Measurements from ENCODE around the gene ATG14.
A peak's percentile ranks its signal among the peaks of the same experiment; 100 is the strongest.
"Not testable (repeated sequence)": the region's sequence is repeated elsewhere in the genome, so short reads cannot be mapped to it uniquely, and the experiment has no call there.

Gene ATG14

GRCh38 chr14:55436519-55436918, 24.9 kb upstream of the ATG14 start:
- no peak for DNase-seq
- in situ Hi-C loops (cut with HindIII; ENCODE audit: low pct_ligation_motif_present, low pct_unique_long_range_greater_than_20kb, low sequenced_read_pairs) = no loop called here

DNA sequence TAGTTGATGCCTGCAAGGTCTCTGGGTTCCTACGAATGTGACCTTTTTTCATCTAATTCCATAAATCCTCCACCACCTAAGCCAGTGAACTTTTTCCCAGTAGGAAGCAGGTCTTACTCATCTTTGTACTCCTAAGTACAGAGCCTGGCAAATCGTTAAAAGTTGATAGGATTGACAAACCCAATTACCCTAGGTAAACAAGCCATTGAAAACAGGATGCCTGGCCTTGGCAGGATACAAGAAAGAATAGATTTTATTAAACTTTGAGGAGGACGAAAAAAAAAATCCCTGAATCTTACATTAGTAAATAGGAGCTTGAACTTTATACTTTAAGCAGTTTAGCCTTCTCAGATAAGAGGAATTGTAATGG, 23.2 kb upstream of the ATG14 start:
- in situ Hi-C loops (cut with HindIII; ENCODE audit: low pct_ligation_motif_present, low pct_unique_long_range_greater_than_20kb, low sequenced_read_pairs) = no loop called here
- no peak for DNase-seq

- in situ Hi-C loops (cut with HindIII; ENCODE audit: low pct_ligation_motif_present, low pct_unique_long_range_greater_than_20kb, low sequenced_read_pairs) = no loop called here
Measured at GRCh38 chr14:55433880-55434804, 22.5 kb upstream of the ATG14 start.

GRCh38 chr14:55432628-55433027, 21.0 kb upstream of the ATG14 start:
- in situ Hi-C loops (cut with HindIII; ENCODE audit: low pct_ligation_motif_present, low pct_unique_long_range_greater_than_20kb, low sequenced_read_pairs) = no loop called here
- no peak for DNase-seq

More at GRCh38 chr14:55433880-55434804, 22.5 kb upstream of the ATG14 start:
- DNase-seq = no peak

DNA sequence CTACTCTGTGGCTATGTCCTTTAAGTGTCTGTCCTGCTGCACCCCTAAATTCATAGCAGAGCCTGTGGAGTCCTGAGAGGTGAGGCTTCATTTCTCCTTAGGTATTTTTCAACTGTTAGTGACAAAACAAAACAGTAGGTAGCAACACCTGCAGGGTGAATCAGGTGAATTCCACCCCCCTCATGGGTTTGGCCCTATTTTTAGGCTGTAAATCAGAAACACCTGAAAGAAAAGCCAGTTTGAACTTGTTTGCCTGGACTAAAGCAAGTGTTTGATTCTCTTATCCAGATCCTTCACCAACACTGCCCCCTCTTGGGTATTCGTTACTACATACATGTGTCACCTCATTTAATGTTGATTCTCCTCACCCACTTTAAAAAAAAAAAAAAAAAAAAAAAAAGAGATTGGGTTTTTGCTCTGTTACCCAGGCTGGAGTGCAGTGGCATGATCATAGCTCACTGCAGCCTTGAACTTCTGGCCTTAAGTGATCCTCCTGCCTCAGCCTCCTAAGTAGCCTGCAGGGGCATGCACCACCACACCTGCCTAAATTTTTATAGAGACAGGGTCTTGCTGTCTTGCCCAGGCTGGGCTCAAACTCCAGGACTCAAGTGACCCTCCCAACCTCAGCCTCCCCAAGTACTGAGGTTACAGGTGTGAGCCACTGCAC, 18.5 kb upstream of the ATG14 start:
- peak; percentile 63 for DNase-seq
- in situ Hi-C loops (cut with HindIII; ENCODE audit: low pct_ligation_motif_present, low pct_unique_long_range_greater_than_20kb, low sequenced_read_pairs) = no loop called here

DNA sequence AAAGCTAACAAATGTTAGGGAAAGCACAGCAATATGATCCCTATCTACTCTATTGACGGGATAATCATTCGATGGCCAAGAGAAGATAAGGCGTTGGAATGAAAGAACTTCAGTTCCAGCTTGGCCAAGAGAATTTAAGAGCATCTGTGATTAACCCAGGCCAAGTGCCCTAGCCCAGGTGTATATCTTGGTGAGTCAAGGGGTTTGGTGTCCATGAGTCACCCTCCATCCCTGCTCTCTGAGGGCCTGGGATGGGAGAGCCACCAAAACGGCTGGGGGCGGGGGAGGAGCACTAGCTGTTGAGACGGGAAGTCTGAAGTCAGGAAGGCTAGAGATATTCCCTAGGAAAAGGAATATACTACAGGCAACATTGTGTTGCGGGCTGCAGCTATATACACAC, 15.8 kb upstream of the ATG14 start:
- DNase-seq = no peak
- in situ Hi-C loops (cut with HindIII; ENCODE audit: low pct_ligation_motif_present, low pct_unique_long_range_greater_than_20kb, low sequenced_read_pairs) = no loop called here

DNA sequence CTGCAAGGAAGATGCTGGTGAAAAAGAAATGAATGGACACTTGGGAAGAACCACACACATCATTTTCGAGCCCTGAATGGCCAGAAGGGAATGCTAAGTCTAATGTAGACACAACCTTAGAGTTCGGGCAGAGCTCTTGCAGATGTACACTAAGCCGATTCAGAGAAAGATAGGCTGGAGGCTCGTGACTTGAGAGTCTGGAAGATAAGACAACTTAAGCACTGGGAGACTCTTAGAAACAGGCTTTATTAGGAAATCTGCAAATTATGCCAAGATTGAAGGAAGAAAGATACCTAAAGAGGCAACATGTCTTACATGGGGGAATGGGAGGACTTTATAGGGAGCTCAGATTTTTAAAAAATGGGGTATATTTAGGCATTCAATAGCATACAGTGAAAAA, 15.3 kb upstream of the ATG14 start:
- DNase-seq = no peak
- in situ Hi-C loops (cut with HindIII; ENCODE audit: low pct_ligation_motif_present, low pct_unique_long_range_greater_than_20kb, low sequenced_read_pairs) = no loop called here

DNA sequence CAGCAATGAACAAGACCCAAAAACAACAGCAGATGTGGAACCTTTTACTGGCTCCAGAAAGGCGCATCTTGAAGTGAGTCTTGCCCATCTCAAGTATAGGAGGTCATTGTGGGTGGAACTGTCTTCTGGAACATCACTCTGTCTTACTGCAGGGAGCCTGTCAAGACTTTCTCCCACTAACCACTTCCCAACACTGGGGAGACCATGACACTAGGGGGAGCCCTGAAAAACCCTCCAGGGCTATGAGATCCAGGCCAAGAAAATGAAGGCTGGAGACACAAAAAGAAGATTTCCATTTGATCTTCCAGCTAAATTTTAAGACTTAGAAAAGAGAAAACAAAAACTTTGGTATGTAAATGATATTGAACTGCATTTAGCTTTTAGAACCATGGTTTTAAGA, 13.5 kb upstream of the ATG14 start:
- DNase-seq = no peak
- in situ Hi-C loops (cut with HindIII; ENCODE audit: low pct_ligation_motif_present, low pct_unique_long_range_greater_than_20kb, low sequenced_read_pairs) = no loop called here

DNA sequence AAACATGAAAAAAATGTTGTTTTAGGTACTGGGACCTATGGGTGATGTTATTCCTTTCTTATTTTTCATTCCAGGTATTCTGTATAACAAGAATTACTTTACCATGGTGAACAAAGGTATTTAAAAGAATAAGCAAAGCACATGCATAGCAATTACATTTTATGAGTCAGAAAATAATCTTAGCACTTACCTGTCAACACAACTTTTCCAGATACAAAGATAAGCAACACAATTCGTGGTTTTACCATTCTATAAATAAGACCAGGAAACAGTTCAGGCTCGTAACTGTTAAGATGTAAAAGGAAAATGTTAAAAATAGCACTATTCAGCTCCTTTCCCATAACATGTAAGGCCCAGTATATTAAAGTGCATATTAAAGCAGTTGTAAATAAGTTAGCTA, 12.3 kb upstream of the ATG14 start:
- in situ Hi-C loops (cut with HindIII; ENCODE audit: low pct_ligation_motif_present, low pct_unique_long_range_greater_than_20kb, low sequenced_read_pairs) = no loop called here
- DNase-seq = no peak

- in situ Hi-C loops (cut with HindIII; ENCODE audit: low pct_ligation_motif_present, low pct_unique_long_range_greater_than_20kb, low sequenced_read_pairs); DNase-seq: not testable (repeated sequence)
Measured at GRCh38 chr14:55422338-55422737, 10.7 kb upstream of the ATG14 start.

DNA sequence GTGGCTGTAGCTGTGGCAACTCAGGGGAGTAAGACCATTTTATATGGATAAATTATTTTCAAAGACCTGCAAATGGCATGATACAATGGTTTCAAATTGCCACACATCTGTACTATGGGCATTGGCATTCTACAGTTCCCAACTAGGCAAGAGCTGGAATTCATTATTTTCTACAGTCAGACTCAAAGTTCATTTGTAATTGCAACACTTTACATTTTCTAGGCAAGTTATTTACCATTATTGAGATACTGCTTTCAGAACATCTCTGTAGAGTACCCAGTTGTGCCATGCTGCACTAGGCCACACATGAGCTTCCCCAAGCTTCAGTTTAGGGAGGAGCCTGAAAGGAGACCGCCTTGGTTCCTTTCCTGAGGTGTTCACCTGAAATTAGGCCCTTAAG, 8.0 kb upstream of the ATG14 start:
- DNase-seq = no peak
- in situ Hi-C loops (cut with HindIII; ENCODE audit: low pct_ligation_motif_present, low pct_unique_long_range_greater_than_20kb, low sequenced_read_pairs) = no loop called here

- in situ Hi-C loops (cut with HindIII; ENCODE audit: low pct_ligation_motif_present, low pct_unique_long_range_greater_than_20kb, low sequenced_read_pairs) = no loop called here
- DNase-seq = no peak
Measured at GRCh38 chr14:55418411-55418810, 6.8 kb upstream of the ATG14 start.

GRCh38 chr14:55417955-55418354, 6.3 kb upstream of the ATG14 start:
- in situ Hi-C loops (cut with HindIII; ENCODE audit: low pct_ligation_motif_present, low pct_unique_long_range_greater_than_20kb, low sequenced_read_pairs) = no loop called here

GRCh38 chr14:55416866-55417265, 5.2 kb upstream of the ATG14 start:
- in situ Hi-C loops (cut with HindIII; ENCODE audit: low pct_ligation_motif_present, low pct_unique_long_range_greater_than_20kb, low sequenced_read_pairs) = no loop called here

More at GRCh38 chr14:55417955-55418354, 6.3 kb upstream of the ATG14 start:
- no peak for DNase-seq

GRCh38 chr14:55414551-55414950, 2.9 kb upstream of the ATG14 start:
- in situ Hi-C loops (cut with HindIII; ENCODE audit: low pct_ligation_motif_present, low pct_unique_long_range_greater_than_20kb, low sequenced_read_pairs) = no loop called here
- no peak for DNase-seq

More at GRCh38 chr14:55416866-55417265, 5.2 kb upstream of the ATG14 start:
- DNase-seq = peak; percentile 42

DNA sequence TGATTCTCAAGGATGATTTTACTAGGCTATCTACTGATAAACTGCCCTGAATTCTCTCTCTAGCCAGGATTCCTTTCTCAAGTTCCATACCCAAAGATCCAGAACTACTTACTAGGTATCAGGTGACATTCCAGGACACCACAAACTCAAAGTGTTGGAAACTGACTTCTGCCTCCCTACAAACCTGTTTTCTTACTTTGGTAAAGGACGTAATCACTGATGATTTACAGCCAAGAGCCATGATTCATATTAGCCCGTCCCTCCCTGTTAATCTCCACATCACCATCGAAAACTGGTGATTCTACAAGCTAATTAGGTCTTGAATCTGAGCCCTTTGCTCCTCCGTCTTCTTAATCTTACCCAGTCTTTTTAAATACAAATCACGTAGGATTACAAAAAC, 1.0 kb upstream of the ATG14 start:
- in situ Hi-C loops (cut with HindIII; ENCODE audit: low pct_ligation_motif_present, low pct_unique_long_range_greater_than_20kb, low sequenced_read_pairs) = no loop called here
- DNase-seq = no peak

- in situ Hi-C loops (cut with HindIII; ENCODE audit: low pct_ligation_motif_present, low pct_unique_long_range_greater_than_20kb, low sequenced_read_pairs) = no loop called here
- no peak for DNase-seq
Measured at GRCh38 chr14:55410876-55411275, 754 bp downstream of the ATG14 start.

GRCh38 chr14:55404173-55404854, 7.3 kb downstream of the ATG14 start:
- in situ Hi-C loops (cut with HindIII; ENCODE audit: low pct_ligation_motif_present, low pct_unique_long_range_greater_than_20kb, low sequenced_read_pairs) = no loop called here

GRCh38 chr14:55401751-55402150, 9.9 kb downstream of the ATG14 start:
- DNase-seq = no peak
- in situ Hi-C loops (cut with HindIII; ENCODE audit: low pct_ligation_motif_present, low pct_unique_long_range_greater_than_20kb, low sequenced_read_pairs) = no loop called here

More at GRCh38 chr14:55404173-55404854, 7.3 kb downstream of the ATG14 start:
- no peak for DNase-seq
